Dendritic cell treated with granulocyte-macrophage colony-stimulating factor and Interleukin-4, amounts not matched to agents 40 ng/mL and 50 ng/mL, for 4 days (primary cell): ENCODE results near the gene GNMT.
A peak's percentile ranks its signal among the peaks of the same experiment; 100 is the strongest.
"Not testable (repeated sequence)": the region's sequence is repeated elsewhere in the genome, so short reads cannot be mapped to it uniquely, and the experiment has no call there.

ENCODE experiments used
- H3K27ac Mint-ChIP-seq: one replicate; pipeline ENCODE4 v1.8.0; 2022; ENCODE audit warnings: mild to moderate bottlenecking, mixed read lengths
- H3K27me3 Mint-ChIP-seq: one replicate; pipeline ENCODE4 v1.8.0; 2022; ENCODE audit warnings: mild to moderate bottlenecking, mixed read lengths
- H3K36me3 Mint-ChIP-seq: one replicate; pipeline ENCODE4 v1.8.0; 2022; ENCODE audit warnings: low read depth, mixed read lengths
- H3K4me1 Mint-ChIP-seq: one replicate; pipeline ENCODE4 v1.8.0; 2022; ENCODE audit warnings: low read depth, mixed read lengths
- H3K4me3 Mint-ChIP-seq: one replicate; pipeline ENCODE4 v1.8.0; 2022; ENCODE audit warnings: mild to moderate bottlenecking, moderate library complexity, mixed read lengths
- H3K9me3 Mint-ChIP-seq: one replicate; pipeline ENCODE4 v1.8.0; 2022; ENCODE audit warnings: mixed read lengths
- intact Hi-C: fragments of 100-400 bp; cut with micrococcal nuclease; formaldehyde crosslinking; loops from one replicate; pipeline ENCODE4 v1.15.0; 2022

GNMT gene

DNA sequence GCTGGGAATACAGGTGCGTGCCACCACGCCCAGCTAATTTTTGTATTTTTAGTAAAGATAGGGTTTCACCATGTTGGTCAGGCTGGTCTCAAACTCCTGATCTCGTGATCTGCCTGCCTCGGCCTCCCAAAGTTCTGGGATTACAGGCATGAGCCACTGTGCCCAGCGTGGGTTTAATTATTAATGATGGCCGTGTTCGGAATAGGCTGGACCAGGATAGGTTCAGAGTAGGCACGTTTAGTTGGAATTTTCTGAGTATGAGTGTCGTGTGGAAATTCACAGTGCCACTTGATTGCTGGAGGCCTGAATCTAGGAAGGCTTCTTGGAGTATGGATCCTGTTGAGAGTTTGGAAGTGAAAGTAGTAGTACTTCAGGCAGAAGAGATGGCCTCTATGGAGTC, 37.7 kb downstream of the GNMT start:
- H3K27me3 Mint-ChIP-seq, H3K9me3 Mint-ChIP-seq, intact Hi-C loops, H3K4me1 Mint-ChIP-seq, H3K27ac Mint-ChIP-seq, H3K4me3 Mint-ChIP-seq: not testable (repeated sequence)
- H3K36me3 Mint-ChIP-seq, result peaks cover 29% of the 10 kb centered on the region

DNA sequence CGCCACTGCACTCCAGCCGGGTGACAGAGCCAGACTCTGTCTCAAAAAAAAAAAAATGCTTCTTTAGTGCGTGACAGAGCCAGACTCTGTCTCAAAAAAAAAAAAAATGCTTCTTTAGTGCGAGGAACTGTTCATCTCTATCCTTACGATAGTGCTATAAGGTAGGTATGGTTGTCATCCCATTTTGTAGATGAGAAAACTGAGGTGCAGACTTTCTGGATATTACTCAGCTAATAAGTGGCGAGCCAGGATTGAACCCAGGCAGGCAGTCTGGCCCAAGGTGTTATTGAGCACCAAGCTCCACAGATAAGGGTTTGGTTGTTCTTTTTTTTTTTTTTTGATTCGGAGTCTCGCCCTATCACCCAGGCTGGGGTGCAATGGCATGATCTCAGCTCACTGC, 41.3 kb downstream of the GNMT start:
- Mint-ChIP-seq H3K36me3 (peaks cover 34% of the 10 kb centered on the region), H3K27ac (no peak overlapping the region), H3K9me3 (no peaks in the 10 kb centered on the region), H3K27me3 (no peaks in the 10 kb centered on the region), H3K4me3 (no peak overlapping the region), H3K4me1 (no peaks in the 10 kb centered on the region)
- intact Hi-C loops, result no loop called here

DNA sequence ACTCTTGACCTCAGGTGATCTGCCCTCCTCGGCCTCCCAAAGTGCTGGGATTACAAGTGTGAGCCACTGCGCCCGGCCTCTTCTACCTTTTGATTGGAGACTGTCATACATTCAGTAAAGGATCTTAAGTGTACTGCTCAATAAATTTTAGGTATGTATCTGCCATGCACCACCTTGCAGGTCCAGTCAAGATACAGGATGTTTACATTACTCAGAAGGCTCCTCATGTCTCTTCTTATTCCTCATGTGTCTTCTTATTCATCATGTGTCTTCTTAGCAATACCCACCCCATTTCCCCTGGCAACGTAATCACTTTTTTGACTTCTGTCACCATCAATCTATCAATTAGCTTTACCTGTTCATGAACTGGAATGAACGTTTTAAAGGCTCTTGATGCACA, 45.3 kb downstream of the GNMT start:
- H3K27ac Mint-ChIP-seq, result no peak overlapping the region
- H3K27me3 Mint-ChIP-seq, result no peaks in the 10 kb centered on the region
- peaks cover 3% of the 10 kb centered on the region for H3K4me1 Mint-ChIP-seq
- intact Hi-C loops, result no loop called here
- H3K9me3 Mint-ChIP-seq, result no peaks in the 10 kb centered on the region
- no peak overlapping the region for H3K4me3 Mint-ChIP-seq
- peaks cover 67% of the 10 kb centered on the region for H3K36me3 Mint-ChIP-seq

DNA sequence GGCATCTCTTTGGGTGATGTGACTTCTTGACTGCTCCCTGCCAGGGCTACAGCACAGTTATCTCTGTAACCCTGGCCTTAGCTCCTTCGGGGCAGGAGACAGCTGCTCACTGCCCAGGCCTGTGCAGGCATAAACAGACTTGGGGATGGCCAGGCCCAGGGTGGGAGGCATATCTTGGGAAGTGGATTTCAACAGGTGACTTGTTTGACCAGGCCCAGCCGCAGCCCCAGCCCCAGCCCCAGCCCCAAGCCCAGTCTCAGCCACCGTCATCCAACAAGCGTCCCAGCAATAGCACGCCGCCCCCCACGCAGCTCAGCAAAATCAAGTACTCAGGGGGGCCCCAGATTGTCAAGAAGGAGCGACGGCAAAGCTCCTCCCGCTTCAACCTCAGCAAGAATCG, 45.7 kb downstream of the GNMT start:
- intact Hi-C loops, result no loop called here
- H3K27me3 Mint-ChIP-seq, result no peaks in the 10 kb centered on the region
- H3K4me3 Mint-ChIP-seq, result no peak overlapping the region
- no peaks in the 10 kb centered on the region for H3K9me3 Mint-ChIP-seq
- peaks cover 7% of the 10 kb centered on the region for H3K4me1 Mint-ChIP-seq
- H3K36me3 Mint-ChIP-seq, result peaks cover 71% of the 10 kb centered on the region
- no peak overlapping the region for H3K27ac Mint-ChIP-seq

DNA sequence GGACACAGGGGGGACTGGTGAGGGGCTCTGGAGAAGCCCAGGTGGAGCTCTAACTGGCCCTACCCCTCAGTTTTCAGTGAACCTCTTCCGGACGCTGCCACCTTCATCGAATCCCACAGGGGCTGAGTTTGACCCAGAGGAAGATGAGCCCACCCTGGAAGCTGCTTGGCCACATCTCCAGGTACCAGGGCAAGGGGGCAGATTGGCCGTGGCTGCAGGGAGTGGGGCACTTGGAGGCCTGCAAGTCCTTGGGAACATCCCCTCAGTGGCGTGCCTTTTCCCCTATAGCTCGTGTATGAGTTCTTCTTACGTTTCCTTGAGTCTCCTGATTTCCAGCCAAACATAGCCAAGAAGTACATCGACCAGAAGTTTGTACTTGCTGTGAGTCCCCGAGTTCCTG, 46.6 kb downstream of the GNMT start:
- intact Hi-C loops, result no loop called here
- Mint-ChIP-seq H3K36me3 (peaks cover 80% of the 10 kb centered on the region), H3K27me3 (no peaks in the 10 kb centered on the region)

DNA sequence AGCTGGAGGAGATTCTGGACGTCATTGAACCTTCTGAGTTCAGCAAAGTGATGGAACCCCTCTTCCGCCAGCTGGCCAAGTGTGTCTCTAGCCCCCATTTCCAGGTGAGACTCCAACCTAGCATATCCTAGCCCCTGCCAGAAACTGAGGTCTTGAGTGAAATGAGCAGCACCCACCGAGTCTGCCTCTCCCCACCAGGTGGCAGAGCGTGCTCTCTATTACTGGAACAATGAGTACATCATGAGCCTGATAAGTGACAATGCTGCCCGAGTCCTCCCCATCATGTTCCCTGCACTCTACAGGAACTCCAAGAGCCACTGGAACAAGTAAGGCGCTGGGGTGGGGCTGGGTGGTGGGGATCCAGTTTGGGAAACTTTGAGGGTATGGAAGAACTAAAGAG, 48.6 kb downstream of the GNMT start:
- H3K4me1 Mint-ChIP-seq, result peaks cover 32% of the 10 kb centered on the region
- H3K4me3 Mint-ChIP-seq, result no peak overlapping the region
- H3K27me3 Mint-ChIP-seq, result no peaks in the 10 kb centered on the region
- H3K9me3 Mint-ChIP-seq, result no peaks in the 10 kb centered on the region
- H3K36me3 Mint-ChIP-seq, result peaks cover 90% of the 10 kb centered on the region
- H3K27ac Mint-ChIP-seq, result no peak overlapping the region
- intact Hi-C loops, result loop anchor here (2.0 kb wide), 1 partner anchor 134 kb away; no protein-coding TSS in a partner anchor

More for the DNA sequence above, 46.6 kb downstream of the GNMT start:
- H3K4me3 Mint-ChIP-seq, result no peak overlapping the region
- peaks cover 16% of the 10 kb centered on the region for H3K4me1 Mint-ChIP-seq
- no peaks in the 10 kb centered on the region for H3K9me3 Mint-ChIP-seq
- no peak overlapping the region for H3K27ac Mint-ChIP-seq

DNA sequence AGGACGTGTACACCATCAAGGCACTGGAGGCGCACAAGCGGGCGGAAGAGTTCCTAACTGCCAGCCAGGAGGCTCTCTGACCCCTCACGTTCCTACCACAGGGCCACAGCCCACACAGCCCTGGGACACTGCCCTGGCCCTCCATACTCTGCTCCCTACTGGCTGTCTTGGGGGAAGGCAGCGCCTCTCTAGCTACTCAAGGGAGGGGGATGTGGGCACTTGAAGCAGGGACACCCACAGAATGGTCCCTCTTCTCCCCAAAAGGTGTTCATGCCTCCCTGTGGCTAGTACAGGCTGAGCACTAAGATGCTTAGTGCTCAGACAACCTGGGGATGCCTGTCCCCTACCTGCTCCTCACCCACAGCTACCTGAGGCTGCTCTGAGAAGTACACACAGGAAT, 50.7 kb downstream of the GNMT start:
- Mint-ChIP-seq H3K27ac (no peak overlapping the region), H3K27me3 (no peaks in the 10 kb centered on the region), H3K4me3 (no peak overlapping the region), H3K9me3 (no peaks in the 10 kb centered on the region), H3K36me3 (peaks cover 90% of the 10 kb centered on the region), H3K4me1 (peaks cover 44% of the 10 kb centered on the region)
- intact Hi-C loops, result loop anchor here (5.0 kb wide), 1 partner anchor 794 kb away; the partner anchor contains the start of gene MRPS10

DNA sequence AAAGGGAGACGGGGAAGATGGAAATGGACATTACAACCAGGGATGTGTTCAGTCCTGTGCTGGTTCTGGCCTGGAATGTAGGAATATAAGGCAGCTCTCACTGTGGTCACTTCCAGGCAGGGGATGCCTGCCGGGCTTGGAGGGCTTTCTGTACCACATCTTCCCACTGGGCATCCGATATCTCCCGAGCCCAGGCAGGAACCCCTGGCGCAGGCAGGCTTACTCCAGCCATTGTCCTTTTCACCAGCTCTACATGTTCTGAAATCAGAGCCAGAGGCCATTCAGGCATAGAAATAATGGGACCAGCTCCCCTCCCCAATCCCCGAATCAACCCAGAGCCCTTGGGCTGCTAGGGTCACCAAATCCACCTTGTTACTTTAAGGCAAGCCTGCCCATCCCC, 51.8 kb downstream of the GNMT start:
- Mint-ChIP-seq H3K27me3 (no peaks in the 10 kb centered on the region), H3K9me3 (no peaks in the 10 kb centered on the region), H3K36me3 (peaks cover 90% of the 10 kb centered on the region), H3K27ac (peak overlapping the region; percentile 86), H3K4me3 (no peak overlapping the region), H3K4me1 (peaks cover 56% of the 10 kb centered on the region)
- intact Hi-C loops, result loop anchor here (5.0 kb wide), 1 partner anchor 795 kb away; the partner anchor contains the start of gene MRPS10

DNA sequence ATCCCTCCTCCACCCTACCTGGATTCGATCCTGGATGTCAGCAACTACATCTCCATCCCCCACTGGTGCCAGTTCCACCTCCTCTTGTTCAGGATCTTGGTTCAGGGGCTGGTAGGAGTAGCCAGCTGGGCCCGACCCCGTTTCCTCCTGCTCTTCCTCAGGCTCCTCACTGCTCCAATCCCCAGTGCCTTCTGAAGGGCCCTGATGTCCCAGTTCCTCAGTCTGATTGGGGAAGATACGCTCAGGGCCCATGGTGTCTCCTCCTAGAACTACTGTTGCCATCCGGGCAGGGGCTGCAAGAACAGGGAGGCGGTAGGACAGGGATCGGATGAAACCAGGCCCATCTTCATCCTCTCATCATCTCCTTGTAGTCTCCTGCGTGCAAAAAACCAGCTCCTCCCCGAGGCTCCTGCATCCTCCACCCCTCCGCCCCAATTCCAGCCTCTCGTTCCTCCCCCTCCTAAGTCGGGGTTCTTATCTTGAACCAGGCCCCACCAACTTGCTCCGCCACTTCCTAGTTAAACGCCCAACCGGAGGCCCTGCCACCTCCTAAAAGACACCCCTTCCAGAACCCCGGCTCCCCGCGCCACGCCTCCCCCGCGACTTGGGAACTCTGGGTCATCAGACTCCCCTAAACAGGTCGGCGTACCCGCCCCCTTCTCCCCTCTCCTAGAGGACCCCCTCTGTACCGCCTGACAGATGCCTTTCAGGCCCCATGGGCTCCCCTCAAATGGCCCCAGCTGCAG, 52.7 kb downstream of the GNMT start:
- no peaks in the 10 kb centered on the region for H3K9me3 Mint-ChIP-seq
- peaks cover 90% of the 10 kb centered on the region for H3K36me3 Mint-ChIP-seq
- intact Hi-C loops, result loop anchor here (5.0 kb wide), 1 partner anchor 796 kb away; the partner anchor contains the start of gene MRPS10
- peaks cover 65% of the 10 kb centered on the region for H3K4me1 Mint-ChIP-seq
- peak overlapping the region; percentile 86 for H3K27ac Mint-ChIP-seq
- H3K27me3 Mint-ChIP-seq, result no peaks in the 10 kb centered on the region
- peak overlapping the region; percentile 95 for H3K4me3 Mint-ChIP-seq
